Head of caudate nucleus (tissue), 42 donors: ENCODE results near the gene APOL5.

Source experiments
- DNase-seq, 42 donors: peaks; one replicate each; pipeline versions ENCODE4 v3.0.0 to v3.0.0-alpha.2; 2020 to 2021; ENCODE audit warnings: mixed read lengths in 7 of 42
- intact Hi-C: fragments of 100-400 bp; cut with DNase I; formaldehyde crosslinking; loops from one replicate; pipeline ENCODE4 v1.15.0; 2022

APOL5 gene

GRCh38 chr22:35705141-35705540 lies 12.5 kb upstream of the APOL5 start:
- intact Hi-C loops: no loop called here
- DNase-seq: peak in 1 of 42 donors; percentile 21

GRCh38 chr22:35708453-35708852 lies 9.2 kb upstream of the APOL5 start:
- intact Hi-C loops: no loop called here
- DNase-seq: no peak

GRCh38 chr22:35708917-35709316 lies 8.8 kb upstream of the APOL5 start:
- no peak for DNase-seq
- intact Hi-C loops: no loop called here

- no peak for DNase-seq
- intact Hi-C loops: no loop called here
These were observed 6.3 kb upstream of the APOL5 start for GRCh38 chr22:35711336-35711735.

GRCh38 chr22:35712672-35713071 lies 5.0 kb upstream of the APOL5 start:
- intact Hi-C loops: no loop called here
- DNase-seq: no peak

GRCh38 chr22:35719212-35719875 lies 1.7 kb downstream of the APOL5 start:
- intact Hi-C loops: no loop called here

GRCh38 chr22:35721960-35722359 lies 4.3 kb downstream of the APOL5 start:
- intact Hi-C loops: no loop called here

More at GRCh38 chr22:35719212-35719875, 1.7 kb downstream of the APOL5 start:
- DNase-seq: no peak

GRCh38 chr22:35725521-35725920 lies 7.8 kb downstream of the APOL5 start:
- intact Hi-C loops: no loop called here
- no peak for DNase-seq

More at GRCh38 chr22:35721960-35722359, 4.3 kb downstream of the APOL5 start:
- DNase-seq: no peak

GRCh38 chr22:35726398-35726797 lies 8.7 kb downstream of the APOL5 start:
- intact Hi-C loops: no loop called here
- peak in 1 of 42 donors; percentile 3 for DNase-seq

GRCh38 chr22:35726933-35727332 lies 9.3 kb downstream of the APOL5 start:
- intact Hi-C loops: no loop called here

GRCh38 chr22:35727436-35727835 lies 9.8 kb downstream of the APOL5 start:
- intact Hi-C loops: no loop called here

More at GRCh38 chr22:35726933-35727332, 9.3 kb downstream of the APOL5 start:
- peak in 1 of 42 donors; percentile 15 for DNase-seq

GRCh38 chr22:35728639-35729308 lies 11.1 kb downstream of the APOL5 start:
- intact Hi-C loops: no loop called here
- DNase-seq: no peak

More at GRCh38 chr22:35727436-35727835, 9.8 kb downstream of the APOL5 start:
- no peak for DNase-seq

- intact Hi-C loops: no loop called here
- DNase-seq: no peak
These were observed 11.6 kb downstream of the APOL5 start for GRCh38 chr22:35729309-35729698.

- no peak for DNase-seq
- intact Hi-C loops: no loop called here
These were observed 13.6 kb downstream of the APOL5 start for GRCh38 chr22:35731321-35731720.

GRCh38 chr22:35732116-35732515 lies 14.4 kb downstream of the APOL5 start:
- intact Hi-C loops: no loop called here
- DNase-seq: no peak

- intact Hi-C loops: no loop called here
- DNase-seq: no peak
These were observed 15.4 kb downstream of the APOL5 start for GRCh38 chr22:35733036-35733435.

- intact Hi-C loops: no loop called here
- no peak for DNase-seq
These were observed 16.3 kb downstream of the APOL5 start for GRCh38 chr22:35733791-35734516.

GRCh38 chr22:35734517-35734827 lies 16.8 kb downstream of the APOL5 start:
- DNase-seq: no peak
- intact Hi-C loops: no loop called here

- intact Hi-C loops: no loop called here
- DNase-seq: no peak
These were observed 17.9 kb downstream of the APOL5 start for GRCh38 chr22:35735542-35735941.

GRCh38 chr22:35736166-35736565 lies 18.5 kb downstream of the APOL5 start:
- intact Hi-C loops: no loop called here
- DNase-seq: no peak
